Endothelial cell of umbilical vein (primary cell): Measurements from ENCODE around the gene COL18A1. TPM values are rescaled to one million over a fixed set of nuclear protein-coding genes. Genes with fewer than 3 reads are reported as not detected.

Source experiments
- BruUV-seq: library from RNA; stranded (reverse); fragments of 400-500 nt; replicated peaks from 2 replicates; lab custom pipeline; 2021; lab: Mats Ljungman, UMichigan
- CTCF ChIA-PET: fragments of 300-600, 350-600 bp; sonication (Branson Sonifier 250); formaldehyde crosslinking; loops from one replicate; lab custom pipeline; 2021; ENCODE audit warnings: antibody characterized with exemption, inconsistent platforms; lab: Charles Lee
- POLR2A ChIA-PET: fragments of 300-600, 350-600 bp; sonication (Branson Sonifier 250); formaldehyde crosslinking; loops from one replicate; lab custom pipeline; 2021; ENCODE audit warnings: antibody characterized with exemption, inconsistent platforms; lab: Charles Lee
- DNase-seq: peaks from one replicate; pipeline ENCODE4 v3.0.0-alpha.2; 2011; ENCODE audit warnings: low read depth, low spot score
- FAIRE-seq: peaks from 2 replicates; lab custom pipeline; 2011; peaks lifted over from hg19 to GRCh38; lab: Jason Lieb, UNC
- H2AFZ ChIP-seq: 2 replicates; pipeline ENCODE4 v1.6.0; 2012; ENCODE audit warnings: low read depth, low read length, control low read depth, inconsistent platforms
- H3K27ac ChIP-seq: 2 replicates; pipeline ENCODE4 v1.5.1; 2011; ENCODE audit warnings: low read depth, mild to moderate bottlenecking, control low read depth, low read length, moderate library complexity; ENCODE audit not compliant: insufficient read depth
- H3K27me3 ChIP-seq, 2 experiments: 2 replicates each; pipeline versions ENCODE4 v1.6.0 to v1.6.1; 2011; ENCODE audit warnings: low read length in 2 of 2, mixed read lengths in 1 of 2; ENCODE audit not compliant: control insufficient read depth in 2 of 2, insufficient read depth in 2 of 2
- H3K36me3 ChIP-seq, 2 experiments: 2 replicates in 1 of 2; 3 replicates in 1 of 2; pipeline ENCODE4 v1.5.1; 2011; ENCODE audit warnings: low read length in 2 of 2, mild to moderate bottlenecking in 1 of 2, moderate library complexity in 1 of 2; ENCODE audit not compliant: control insufficient read depth in 2 of 2, insufficient read depth in 2 of 2; ENCODE audit errors: extremely low read depth in 1 of 2
- H3K4me1 ChIP-seq: 3 replicates; pipeline ENCODE4 v1.5.1; 2011; ENCODE audit warnings: mild to moderate bottlenecking, low read length; ENCODE audit not compliant: control insufficient read depth, insufficient read depth; ENCODE audit errors: extremely low read depth
- H3K4me2 ChIP-seq: 2 replicates; pipeline ENCODE4 v1.6.1; 2011; ENCODE audit warnings: low read length, control low read depth, mixed read lengths; ENCODE audit not compliant: insufficient read depth
- H3K4me3 ChIP-seq, 3 experiments: fragments of 200-600 bp in 1 of 3; sonication (generic), shearing (Covaris generic) in 1 of 3; replicated peaks in 1 of 3; 2 replicates each; pipeline ENCODE4 v1.5.1; 2011 to 2016; ENCODE audit warnings: control low read depth in 3 of 3, low read length in 3 of 3, mild to moderate bottlenecking in 2 of 3, inconsistent platforms in 1 of 3, low read depth in 1 of 3, moderate library complexity in 1 of 3; ENCODE audit not compliant: insufficient read depth in 1 of 3
- H3K79me2 ChIP-seq: 2 replicates; pipeline ENCODE4 v1.6.0; 2012; ENCODE audit warnings: low read length, inconsistent platforms; ENCODE audit not compliant: control insufficient read depth, insufficient read depth
- H3K9ac ChIP-seq: replicated peaks from 2 replicates; pipeline ENCODE3; 2011; ENCODE audit warnings: low read length, control low read depth; ENCODE audit not compliant: insufficient read depth; ENCODE audit errors: extremely low read depth
- H3K9me1 ChIP-seq: replicated peaks from 3 replicates; pipeline ENCODE4 v1.6.0; 2011; ENCODE audit warnings: mild to moderate bottlenecking, low read length; ENCODE audit not compliant: control insufficient read depth, insufficient read depth; ENCODE audit errors: extremely low read depth
- H3K9me3 ChIP-seq: replicated peaks from 2 replicates; pipeline ENCODE4 v1.5.1; 2012; ENCODE audit warnings: low read length, inconsistent platforms; ENCODE audit not compliant: control insufficient read depth, insufficient read depth
- H4K20me1 ChIP-seq: replicated peaks from 2 replicates; pipeline ENCODE3; 2011; ENCODE audit warnings: mild to moderate bottlenecking, low read length; ENCODE audit not compliant: control insufficient read depth, insufficient read depth; ENCODE audit errors: extremely low read depth
- EZH2 ChIP-seq: IDR thresholded peaks from 2 replicates; pipeline ENCODE4 v1.6.1; 2012; ENCODE audit warnings: borderline replicate concordance, low read depth, mild to moderate bottlenecking, moderate library complexity, low read length, inconsistent platforms; ENCODE audit not compliant: severe bottlenecking
- FOS ChIP-seq: IDR thresholded peaks from 2 replicates; pipeline ENCODE4 v1.6.1; 2011; ENCODE audit warnings: mild to moderate bottlenecking, low read length, moderate library complexity, borderline replicate concordance; ENCODE audit not compliant: insufficient read depth
- GATA2 ChIP-seq: IDR thresholded peaks from 2 replicates; pipeline ENCODE4 v1.7.0; 2011; ENCODE audit warnings: low read depth, mild to moderate bottlenecking, moderate library complexity, mixed read lengths, low read length; ENCODE audit not compliant: insufficient read length, insufficient read depth
- JUN ChIP-seq: IDR thresholded peaks from 2 replicates; pipeline ENCODE4 v1.6.1; 2011; ENCODE audit warnings: borderline replicate concordance, low read depth; ENCODE audit not compliant: insufficient read length, insufficient read depth
- MYC ChIP-seq: IDR thresholded peaks from one replicate; pipeline ENCODE4 v1.6.1; 2011; ENCODE audit warnings: mild to moderate bottlenecking, low read depth, low read length
- POLR2A ChIP-seq: IDR thresholded peaks from 2 replicates; pipeline ENCODE4 v1.6.1; 2012; ENCODE audit warnings: low read depth, mild to moderate bottlenecking, control low read depth, low read length
- POLR2AphosphoS5 ChIP-seq: IDR thresholded peaks from 2 replicates; pipeline ENCODE4 v1.6.1; 2012; ENCODE audit warnings: low read depth, mild to moderate bottlenecking, control low read depth, low read length, moderate library complexity; ENCODE audit not compliant: insufficient read depth
- dilution Hi-C: fragments of 300-500 bp; cut with MboI; formaldehyde crosslinking; loops from one replicate; pipeline ENCODE4 v1.15.0; 2019; ENCODE audit warnings: low sequenced_read_pairs; ENCODE audit not compliant: extremely low pct_ligation_motif_present
- intact Hi-C: fragments of 100-400 bp; cut with micrococcal nuclease; formaldehyde crosslinking; loops from one replicate; pipeline ENCODE4 v1.10.0; 2022
- polyA plus RNA-seq, 4 experiments: library from polyadenylated mRNA; depleted of rRNA in 3 of 4; stranded (reverse) in 3 of 4; unstranded in 1 of 4; fragments of >200 nt; gene quantifications; 2 replicates each; pipeline versions ENCODE4 v1.2.1 to v1.2.3, GENCODE V29; 2011 to 2012; ENCODE audit warnings: missing spikeins in 1 of 4
- total RNA-seq: library from RNA; stranded (reverse); gene quantifications from 2 replicates; pipeline ENCODE4 v1.2.3, GENCODE V29; 2021
- TF ChIP-seq, protein P1 (sequence below), 2 donors: IDR thresholded peaks; 1 replicate in 1 of 2; 2 replicates in 1 of 2; pipeline ENCODE4 v1.5.1; 2011; ENCODE audit warnings: low read length in 2 of 2, mild to moderate bottlenecking in 2 of 2, moderate library complexity in 2 of 2, control low read depth in 1 of 2, inconsistent platforms in 1 of 2, low read depth in 1 of 2; ENCODE audit not compliant: insufficient read depth in 1 of 2; ENCODE audit errors: extremely low read depth in 1 of 2
- TF ChIP-seq, protein P2 (sequence below): IDR thresholded peaks from 2 replicates; pipeline ENCODE4 v1.6.1; 2011; ENCODE audit not compliant: insufficient read depth, insufficient read length

The COL18A1 gene
- total and polyA plus RNA-seq, 2 donors (not counting 3 experiments of a cell fraction or from before 2014, with no cell fraction given) = 198 to 252 TPM

- no peaks in the 10 kb centered on the region for H3K36me3 ChIP-seq
- H3K9me1 ChIP-seq = no peaks in the 10 kb centered on the region
- no peaks in the 10 kb centered on the region for H3K79me2 ChIP-seq
- H2AFZ ChIP-seq = no peak overlapping the region
- ChIA-PET POLR2A (no interaction called here), CTCF (interaction anchor here (1.2 to 2.0 kb wide), 2 partner anchors 34 to 258 kb away, joined by 4 to 6 read pairs; no protein-coding TSS in a partner anchor)
- no peaks in the 10 kb centered on the region for H3K4me1 ChIP-seq
- H3K4me2 ChIP-seq = no peak overlapping the region
- intact Hi-C loops = no loop called here
- H3K27me3 ChIP-seq = peaks cover 13 to 39% of the 10 kb centered on the region in 2 experiments
- no peak overlapping the region for H3K9ac ChIP-seq
- dilution Hi-C loops = no loop called here
- no TSS peak for BruUV-seq
- no peaks in the 10 kb centered on the region for H3K9me3 ChIP-seq
- H4K20me1 ChIP-seq = no peaks in the 10 kb centered on the region
- DNase-seq (no peak), FAIRE-seq (no peak)
- no peak overlapping the region for H3K27ac ChIP-seq
- TF ChIP-seq POLR2A (no peak), FOS (no peak), MYC (no peak), GATA2 (no peak), EZH2 (no peak), JUN (no peak), POLR2AphosphoS5 (no peak)
- TF ChIP-seq, protein P1, sequence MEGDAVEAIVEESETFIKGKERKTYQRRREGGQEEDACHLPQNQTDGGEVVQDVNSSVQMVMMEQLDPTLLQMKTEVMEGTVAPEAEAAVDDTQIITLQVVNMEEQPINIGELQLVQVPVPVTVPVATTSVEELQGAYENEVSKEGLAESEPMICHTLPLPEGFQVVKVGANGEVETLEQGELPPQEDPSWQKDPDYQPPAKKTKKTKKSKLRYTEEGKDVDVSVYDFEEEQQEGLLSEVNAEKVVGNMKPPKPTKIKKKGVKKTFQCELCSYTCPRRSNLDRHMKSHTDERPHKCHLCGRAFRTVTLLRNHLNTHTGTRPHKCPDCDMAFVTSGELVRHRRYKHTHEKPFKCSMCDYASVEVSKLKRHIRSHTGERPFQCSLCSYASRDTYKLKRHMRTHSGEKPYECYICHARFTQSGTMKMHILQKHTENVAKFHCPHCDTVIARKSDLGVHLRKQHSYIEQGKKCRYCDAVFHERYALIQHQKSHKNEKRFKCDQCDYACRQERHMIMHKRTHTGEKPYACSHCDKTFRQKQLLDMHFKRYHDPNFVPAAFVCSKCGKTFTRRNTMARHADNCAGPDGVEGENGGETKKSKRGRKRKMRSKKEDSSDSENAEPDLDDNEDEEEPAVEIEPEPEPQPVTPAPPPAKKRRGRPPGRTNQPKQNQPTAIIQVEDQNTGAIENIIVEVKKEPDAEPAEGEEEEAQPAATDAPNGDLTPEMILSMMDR (IDR thresholded peaks at IDR 0.05; ENCODE audit: extremely low read depth in 1 of 2, insufficient read depth in 1 of 2, low read depth in 1 of 2, low read length in 2 of 2) = no peak
- TF ChIP-seq, protein P2, sequence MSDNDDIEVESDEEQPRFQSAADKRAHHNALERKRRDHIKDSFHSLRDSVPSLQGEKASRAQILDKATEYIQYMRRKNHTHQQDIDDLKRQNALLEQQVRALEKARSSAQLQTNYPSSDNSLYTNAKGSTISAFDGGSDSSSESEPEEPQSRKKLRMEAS = no peak
- no peak overlapping the region for H3K4me3 ChIP-seq
Observed at GRCh38 chr21:45562402-45562801, 157.4 kb downstream of the COL18A1 start.
